HCT116 (cell line): ENCODE data around the gene SLC41A3.

Experiments used
- ATF3 ChIP-seq: IDR thresholded peaks from 2 replicates; pipeline ENCODE4 v1.6.1; 2012
- CEBPB ChIP-seq: IDR thresholded peaks from 2 replicates; pipeline ENCODE4 v1.6.1; 2012; ENCODE audit warnings: low read depth
- CTCF ChIP-seq, 3 experiments: fragments of 200-600 bp in 1 of 3; sonication (generic) in 1 of 3; IDR thresholded peaks in 2 of 3; conservative IDR thresholded peaks in 1 of 3; 2 replicates each; pipeline ENCODE4 v1.5.1; 2012 to 2017; ENCODE audit warnings: low read depth in 2 of 3, low read length in 2 of 3, antibody characterized with exemption in 1 of 3, borderline replicate concordance in 1 of 3, control low read depth in 1 of 3, mild to moderate bottlenecking in 1 of 3, mixed read lengths in 1 of 3, mixed run types in 1 of 3, moderate library complexity in 1 of 3; ENCODE audit not compliant: insufficient read depth in 1 of 3
- ELF1 ChIP-seq: IDR thresholded peaks from 2 replicates; pipeline ENCODE4 v1.6.1; 2012; ENCODE audit warnings: low read depth, borderline replicate concordance
- EZH2 ChIP-seq: fragments of 200-600 bp; sonication (generic); IDR thresholded peaks from 2 replicates; pipeline ENCODE4 v1.6.1; 2017; ENCODE audit warnings: antibody characterized with exemption, mixed run types
- POLR2A ChIP-seq: IDR thresholded peaks from 2 replicates; pipeline ENCODE4 v1.7.0; 2011; ENCODE audit warnings: borderline replicate concordance; ENCODE audit not compliant: insufficient read depth, insufficient read length; ENCODE audit errors: extremely low read depth
- RAD21 ChIP-seq: IDR thresholded peaks from 2 replicates; pipeline ENCODE4 v1.6.1; 2012; ENCODE audit warnings: low read depth, mild to moderate bottlenecking

- TF ChIP-seq EZH2 (no peak), CTCF (IDR thresholded peaks at IDR 0.05 in 2 of 3, conservative IDR thresholded peaks at IDR 0.05 in 1 of 3; ENCODE audit: borderline replicate concordance in 1 of 3, insufficient read depth in 1 of 3, low read depth in 2 of 3, low read length in 2 of 3) (no peak), RAD21 (no peak), CEBPB (no peak), ATF3 (no peak), ELF1 (no peak), POLR2A (no peak)
These were observed 42.4 kb upstream of the SLC41A3 start for GRCh38 chr3:126126286-126126685.
